NB4 (cell line): ENCODE results near the gene CBFA2T3.
"Not testable (repeated sequence)": the region's sequence is repeated elsewhere in the genome, so short reads cannot be mapped to it uniquely, and the experiment has no call there.

Source experiments
- DNase-seq: peaks from one replicate; pipeline ENCODE4 v3.0.0; 2010; ENCODE audit warnings: low read depth
- H3K4me3 ChIP-seq: one replicate; pipeline ENCODE4 v1.5.1; 2011; ENCODE audit warnings: mild to moderate bottlenecking, low read depth, low read length, moderate library complexity
- CTCF ChIP-seq: IDR thresholded peaks from one replicate; pipeline ENCODE4 v1.5.1; 2012; ENCODE audit warnings: low read depth, low read length
- MAX ChIP-seq: IDR thresholded peaks from 2 replicates; pipeline ENCODE4 v1.6.1; 2011; ENCODE audit warnings: low read depth, low read length
- MYC ChIP-seq: IDR thresholded peaks from 2 replicates; pipeline ENCODE4 v1.6.1; 2011; ENCODE audit warnings: low read depth, low read length
- POLR2A ChIP-seq: IDR thresholded peaks from 2 replicates; pipeline ENCODE4 v1.6.1; 2011; ENCODE audit warnings: mild to moderate bottlenecking; ENCODE audit not compliant: insufficient read length; ENCODE audit errors: extremely low read depth

Gene CBFA2T3

DNA sequence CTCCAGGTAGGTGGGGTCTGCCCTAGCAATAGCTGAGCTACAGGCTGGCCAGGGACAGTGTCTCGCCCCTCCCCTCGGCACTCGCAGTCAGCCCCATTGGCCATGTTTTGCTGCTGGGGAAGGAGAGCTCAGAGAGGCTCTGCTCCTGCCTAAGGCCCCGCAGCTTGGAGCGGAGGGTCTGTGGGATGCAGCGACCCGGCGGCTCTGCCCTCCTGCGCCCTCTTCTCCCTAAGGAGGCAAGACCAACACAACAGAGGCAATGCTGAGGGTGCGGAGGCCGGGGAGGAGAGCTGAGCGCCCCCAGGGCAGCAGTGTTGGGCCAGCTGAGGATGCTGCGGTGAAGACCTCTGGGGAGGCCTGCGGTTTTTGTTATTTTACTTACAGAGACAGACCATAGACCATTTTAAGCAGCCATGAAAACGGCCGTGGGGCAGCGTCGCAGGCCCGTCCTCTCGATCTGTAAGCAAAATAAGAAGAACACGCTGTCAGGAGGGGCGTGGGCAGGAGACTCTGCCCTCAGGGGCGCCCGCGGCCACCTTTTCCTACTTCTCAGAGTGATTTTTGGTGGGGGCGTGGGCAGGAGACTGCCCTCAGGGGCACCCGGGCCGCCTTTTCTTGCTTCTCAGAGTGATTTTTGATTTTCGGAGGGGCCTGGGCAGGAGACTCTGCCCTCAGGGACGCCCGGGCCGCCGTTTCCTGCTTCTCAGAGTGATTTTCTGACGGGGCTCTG lies 79.1 kb downstream of the CBFA2T3 start:
- TF ChIP-seq MAX = no peak
- no peak for TF ChIP-seq POLR2A
- no peak for TF ChIP-seq CTCF
- no peak for TF ChIP-seq MYC
- H3K4me3 ChIP-seq = no peak overlapping the region
- DNase-seq = no peak

DNA sequence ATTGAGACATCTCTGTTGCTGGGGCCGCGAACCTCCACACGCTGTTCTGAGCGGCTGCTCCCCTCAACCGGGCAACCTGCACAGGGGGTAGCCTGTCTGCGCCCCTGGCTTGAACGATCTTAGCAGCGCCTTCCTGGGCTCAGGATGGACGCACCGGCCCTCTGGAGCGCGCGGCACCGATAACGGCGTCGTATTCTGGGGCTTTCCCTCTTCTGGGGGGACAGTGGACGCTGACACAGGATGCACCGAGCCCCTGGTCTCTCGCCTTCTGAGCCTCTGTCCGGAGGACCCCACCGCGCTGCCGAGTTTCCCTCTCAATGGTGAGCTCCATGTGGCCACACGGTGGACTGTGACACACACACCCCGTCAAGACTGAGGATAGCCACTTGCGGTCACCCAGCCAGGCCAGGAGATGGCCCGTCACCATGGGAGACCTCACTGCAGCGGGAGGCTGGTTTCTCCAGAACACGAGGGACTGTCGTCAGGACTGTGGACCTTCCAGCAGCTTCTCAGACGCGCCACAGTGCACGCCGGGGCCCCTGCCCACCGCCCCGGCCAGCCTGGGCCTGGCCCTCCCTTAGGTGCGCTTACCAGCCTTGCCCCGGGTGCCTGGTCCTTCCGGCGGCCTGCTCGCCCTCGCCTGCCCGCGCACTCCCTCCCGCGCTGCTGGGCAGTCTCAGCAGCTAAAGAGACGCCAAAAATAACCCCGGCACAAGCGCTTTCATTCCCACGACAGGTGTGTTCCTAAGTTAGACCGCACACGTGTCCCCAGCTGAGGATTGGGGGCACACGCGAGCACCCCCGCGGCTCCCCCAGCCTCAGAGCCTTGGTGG lies 80.6 kb downstream of the CBFA2T3 start:
- TF ChIP-seq MAX (no peak), POLR2A (no peak), CTCF (no peak), MYC (no peak)
- no peak overlapping the region for H3K4me3 ChIP-seq
- DNase-seq = no peak

DNA sequence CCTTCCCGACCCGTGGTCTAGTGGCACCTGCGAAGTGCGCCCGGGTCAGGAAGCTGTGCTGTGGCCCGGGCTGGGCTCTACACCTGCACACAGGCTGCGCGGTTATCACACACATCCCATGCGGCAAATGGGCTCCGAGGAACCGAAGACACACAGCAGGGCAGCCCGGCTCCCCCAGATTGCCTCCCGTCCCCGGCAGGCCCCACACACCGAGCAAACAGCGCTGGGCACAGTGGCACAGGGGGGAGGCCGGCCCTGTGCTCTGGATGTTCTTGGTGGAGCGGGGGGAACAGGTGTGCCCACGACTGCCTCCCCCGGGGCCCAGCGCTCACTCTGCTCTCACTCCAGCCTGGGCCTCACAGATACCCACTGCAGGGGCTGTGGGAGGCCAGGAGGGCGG lies 81.7 kb downstream of the CBFA2T3 start:
- H3K4me3 ChIP-seq = no peak overlapping the region
- no peak for DNase-seq
- no peak for TF ChIP-seq MAX
- TF ChIP-seq MYC = no peak
- no peak for TF ChIP-seq POLR2A
- no peak for TF ChIP-seq CTCF

DNA sequence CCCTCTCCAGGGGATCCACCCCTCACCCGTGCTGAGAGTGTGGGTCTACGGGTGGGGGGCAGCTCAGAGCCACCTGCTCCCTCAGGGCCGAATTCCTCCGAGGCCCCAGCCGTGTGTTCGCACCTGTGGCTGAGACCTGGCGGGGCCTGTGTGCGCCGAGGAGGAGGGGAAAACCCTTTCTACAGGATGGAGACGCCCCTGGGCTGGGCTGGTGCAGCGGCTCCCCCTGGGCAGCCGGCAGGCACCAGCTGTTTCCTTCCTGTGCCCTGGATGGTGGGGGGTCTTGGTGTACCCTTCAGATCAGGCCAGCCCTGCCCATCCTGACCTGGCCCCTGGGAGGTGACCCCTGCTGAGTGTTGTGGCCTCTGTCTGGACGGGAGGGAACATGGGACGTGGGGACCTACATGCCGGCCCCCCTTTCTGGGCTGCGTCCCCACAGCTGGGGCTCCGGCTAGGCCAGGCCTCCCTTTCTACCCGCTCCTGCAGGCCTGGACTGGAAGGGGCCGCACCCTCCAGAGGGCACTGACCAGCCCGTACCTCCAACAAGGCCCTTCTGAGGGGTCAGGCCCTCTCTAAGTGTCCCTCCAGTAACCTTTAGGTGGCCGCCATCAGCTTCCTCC lies 82.2 kb downstream of the CBFA2T3 start:
- DNase-seq = no peak
- no peak overlapping the region for H3K4me3 ChIP-seq
- TF ChIP-seq MYC = no peak

- not testable (repeated sequence) for H3K4me3 ChIP-seq, DNase-seq
Observed at GRCh38 chr16:88894266-88894665, 82.7 kb downstream of the CBFA2T3 start.

DNA sequence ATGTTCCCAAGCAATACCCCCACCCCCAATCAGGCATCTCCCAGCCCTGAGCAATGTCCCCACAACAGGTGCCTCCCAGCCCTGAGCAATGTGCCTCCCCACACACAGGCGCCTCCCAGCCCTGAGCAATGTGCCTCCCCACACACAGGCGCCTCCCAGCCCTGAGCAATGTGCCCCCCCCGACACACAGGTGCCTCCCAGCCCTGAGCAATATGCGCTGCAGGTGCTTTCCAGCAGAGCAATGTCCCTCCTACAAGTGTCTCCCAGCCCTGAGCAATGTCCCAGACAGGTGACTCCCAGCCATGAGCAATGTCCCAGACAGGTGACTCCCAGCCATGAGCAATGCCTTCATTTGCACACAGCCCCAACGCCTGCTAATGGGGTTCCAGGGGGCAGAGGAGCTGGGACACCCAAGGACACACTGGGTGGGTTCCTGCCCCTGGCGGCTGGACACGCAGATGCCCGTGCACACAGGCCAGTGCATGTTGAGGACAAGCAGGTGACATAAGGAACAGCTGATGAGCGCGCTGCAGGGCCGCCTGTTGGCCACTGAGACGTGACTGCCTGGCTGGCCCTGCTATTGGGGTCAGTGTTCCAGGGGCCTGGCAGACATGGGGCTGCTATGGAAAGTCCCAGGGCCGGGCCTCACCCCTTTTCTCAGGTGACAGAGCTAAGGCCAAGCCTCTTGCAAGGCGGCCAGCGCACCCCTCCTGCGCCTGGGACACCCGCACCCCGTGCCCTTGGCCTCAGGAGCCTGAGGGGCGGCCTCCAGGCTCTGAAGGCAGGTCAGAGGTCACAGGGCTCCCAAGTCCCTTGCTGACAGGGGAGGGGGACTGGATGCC lies 83.7 kb downstream of the CBFA2T3 start:
- no peak overlapping the region for H3K4me3 ChIP-seq
- DNase-seq = no peak
- TF ChIP-seq CTCF = no peak
- no peak for TF ChIP-seq MAX
- TF ChIP-seq MYC = no peak
- no peak for TF ChIP-seq POLR2A
